GM08714 (cell line): ENCODE measurements around the gene FIGNL1.

Experiments used
- H3K4me3 ChIP-seq: fragments of 200-500 bp; sonication (Bioruptor generic); 2 replicates; pipeline ENCODE4 v1.5.1; 2014; ENCODE audit warnings: mild to moderate bottlenecking, low read length, inconsistent platforms
- ZNF274 ChIP-seq: IDR thresholded peaks from 2 replicates; pipeline ENCODE4 v1.6.1; 2012; ENCODE audit warnings: mild to moderate bottlenecking, low read depth, low read length

FIGNL1 gene

GRCh38 chr7:50423860-50424259 lies 26.3 kb downstream of the FIGNL1 start:
- no peak overlapping the region for H3K4me3 ChIP-seq
- no peak for TF ChIP-seq ZNF274

GRCh38 chr7:50422858-50423257 lies 27.3 kb downstream of the FIGNL1 start:
- H3K4me3 ChIP-seq = no peak overlapping the region
- TF ChIP-seq ZNF274 = no peak

- TF ChIP-seq ZNF274 = no peak
- H3K4me3 ChIP-seq = no peak overlapping the region
These were observed 29.1 kb downstream of the FIGNL1 start for GRCh38 chr7:50421043-50421442.

- no peak overlapping the region for H3K4me3 ChIP-seq
- no peak for TF ChIP-seq ZNF274
These were observed 31.4 kb downstream of the FIGNL1 start for GRCh38 chr7:50418526-50419290.

- no peak overlapping the region for H3K4me3 ChIP-seq
- TF ChIP-seq ZNF274 = no peak
These were observed 32.0 kb downstream of the FIGNL1 start for GRCh38 chr7:50418086-50418515.

GRCh38 chr7:50416527-50417182 lies 33.5 kb downstream of the FIGNL1 start:
- no peak for TF ChIP-seq ZNF274
- H3K4me3 ChIP-seq = no peak overlapping the region

DNA sequence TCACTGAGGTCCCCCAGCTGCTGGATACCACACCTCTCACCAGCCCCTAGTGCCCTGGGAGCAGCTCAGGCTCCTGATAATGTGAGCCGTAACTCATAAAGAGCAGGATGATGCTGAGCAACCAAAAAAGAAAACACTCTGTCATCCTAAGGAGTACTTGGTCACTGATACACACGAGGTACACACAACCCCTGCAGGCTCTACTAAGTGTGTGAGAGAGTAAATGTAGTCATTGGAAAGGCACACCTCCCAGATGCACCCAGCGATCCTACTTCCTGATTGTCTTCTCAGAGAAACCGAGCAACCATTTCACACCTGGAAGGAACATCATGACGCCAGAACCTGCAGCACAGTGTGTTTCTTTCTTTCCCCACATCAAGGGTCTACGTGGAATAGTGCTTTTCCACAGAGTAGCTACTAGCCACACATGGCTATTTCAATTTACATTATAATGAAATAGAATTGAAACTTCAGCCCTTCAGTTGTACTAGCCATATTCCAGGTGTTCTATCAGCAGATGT lies 34.2 kb downstream of the FIGNL1 start:
- TF ChIP-seq ZNF274 = no peak
- no peak overlapping the region for H3K4me3 ChIP-seq

- TF ChIP-seq ZNF274 = no peak
- no peak overlapping the region for H3K4me3 ChIP-seq
These were observed 36.6 kb downstream of the FIGNL1 start for GRCh38 chr7:50413561-50413960.

DNA sequence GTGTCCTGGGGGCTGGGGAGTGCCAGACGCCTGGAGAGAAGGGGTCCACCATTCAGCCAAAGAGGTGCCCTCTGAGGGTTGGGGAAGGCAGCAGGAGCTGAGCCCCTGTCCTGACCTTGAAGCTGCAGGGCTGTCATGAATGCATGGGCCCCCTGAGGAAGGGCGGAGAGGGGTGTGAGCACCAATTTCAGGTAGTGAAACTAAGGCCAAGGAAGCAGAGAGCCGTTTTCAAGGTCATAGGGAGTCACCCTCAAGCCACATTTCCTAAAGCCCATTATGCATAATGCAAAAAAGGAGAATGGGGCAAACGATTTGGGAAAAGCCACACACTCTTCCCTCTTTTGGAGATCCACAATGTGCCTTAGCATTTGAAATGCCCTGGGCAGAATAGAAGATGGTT lies 37.2 kb downstream of the FIGNL1 start:
- no peak for TF ChIP-seq ZNF274
- no peak overlapping the region for H3K4me3 ChIP-seq

- no peak for TF ChIP-seq ZNF274
These were observed 38.8 kb downstream of the FIGNL1 start for GRCh38 chr7:50411332-50411731.

DNA sequence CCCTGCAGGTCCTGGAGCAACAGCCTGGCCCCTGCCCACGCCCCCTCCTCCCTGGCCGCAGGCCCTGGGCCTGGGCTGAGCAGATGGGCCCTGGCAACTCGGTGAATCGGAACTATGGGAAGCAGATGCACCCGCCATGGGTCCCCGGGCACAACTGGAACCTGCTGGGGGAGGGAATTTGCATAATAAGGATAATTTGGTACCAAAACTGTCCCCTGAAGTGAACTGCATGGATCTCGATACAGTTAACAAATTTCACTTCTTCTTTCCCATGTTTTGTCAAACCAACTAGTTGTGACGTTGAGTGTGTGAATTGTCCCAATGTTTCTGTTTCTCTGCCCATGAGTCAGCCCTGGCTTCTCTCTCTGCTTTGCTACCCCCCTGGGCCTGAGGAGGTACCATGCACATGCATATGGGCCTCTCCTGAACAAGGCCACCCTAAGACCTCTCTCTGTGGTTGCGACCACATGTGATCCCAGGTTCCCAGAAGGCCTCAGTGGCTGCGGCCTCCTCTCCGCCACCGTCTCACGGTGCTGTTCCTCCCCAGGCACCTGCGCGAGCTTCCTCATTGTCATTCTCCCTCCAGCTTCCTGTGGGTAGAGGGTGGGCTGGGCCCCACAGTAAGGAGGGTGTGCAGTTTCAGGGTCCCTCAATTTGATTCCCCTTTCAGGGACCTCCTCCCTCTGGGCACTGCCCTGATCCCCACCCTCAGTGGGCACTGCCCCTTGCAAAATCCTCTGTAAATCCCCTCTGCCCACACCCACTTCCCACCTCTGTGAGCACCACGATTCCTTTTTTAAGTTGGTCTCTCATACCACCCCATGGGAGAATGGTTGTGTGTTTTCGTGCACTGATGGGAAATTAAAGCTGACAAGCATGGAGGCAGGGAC lies 40.0 kb downstream of the FIGNL1 start:
- no peak overlapping the region for H3K4me3 ChIP-seq
- no peak for TF ChIP-seq ZNF274

More at GRCh38 chr7:50411332-50411731, 38.8 kb downstream of the FIGNL1 start:
- H3K4me3 ChIP-seq = no peak overlapping the region

- TF ChIP-seq ZNF274 = no peak
- no peak overlapping the region for H3K4me3 ChIP-seq
These were observed 43.2 kb downstream of the FIGNL1 start for GRCh38 chr7:50406935-50407334.

GRCh38 chr7:50405221-50405620 lies 44.9 kb downstream of the FIGNL1 start:
- no peak overlapping the region for H3K4me3 ChIP-seq
- TF ChIP-seq ZNF274 = no peak

DNA sequence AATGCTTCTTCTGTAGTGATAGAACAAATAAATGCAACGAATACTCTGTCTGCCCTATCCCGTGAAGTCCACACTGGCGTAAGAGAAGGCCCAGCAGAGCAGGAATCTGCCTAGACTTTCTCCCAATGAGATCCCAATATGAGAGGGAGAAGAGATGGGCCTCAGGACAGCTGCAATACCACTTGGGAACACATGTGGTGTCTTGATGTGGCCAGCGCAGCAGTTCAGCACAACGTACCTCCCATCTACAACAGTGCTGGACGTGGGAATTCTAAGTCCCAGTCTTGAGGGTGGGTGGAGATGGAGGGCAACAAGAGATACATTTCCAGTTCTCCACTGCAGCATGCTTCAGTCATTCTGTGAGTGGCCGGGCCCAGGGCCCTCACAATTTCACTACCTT lies 45.8 kb downstream of the FIGNL1 start:
- TF ChIP-seq ZNF274 = no peak
- H3K4me3 ChIP-seq = no peak overlapping the region
